GM12865 (cell line): Measurements from ENCODE around the gene ARPC5.
A peak's percentile ranks its signal among the peaks of the same experiment; 100 is the strongest.
"Not testable (repeated sequence)": the region's sequence is repeated elsewhere in the genome, so short reads cannot be mapped to it uniquely, and the experiment has no call there.

Experiments
- DNase-seq: peaks from one replicate; pipeline ENCODE4 v3.0.0; 2010; ENCODE audit warnings: low read depth
- H3K4me3 ChIP-seq: 2 replicates; pipeline ENCODE4 v1.5.1; 2011; ENCODE audit warnings: mild to moderate bottlenecking, low read depth, low read length, control low read depth
- TF ChIP-seq, protein P1 (sequence below): IDR thresholded peaks from 2 replicates; pipeline ENCODE4 v1.5.1; 2011; ENCODE audit warnings: low read length, control low read depth, low read depth, inconsistent platforms; ENCODE audit not compliant: insufficient read depth; ENCODE audit errors: missing control alignments

ARPC5 gene

DNA sequence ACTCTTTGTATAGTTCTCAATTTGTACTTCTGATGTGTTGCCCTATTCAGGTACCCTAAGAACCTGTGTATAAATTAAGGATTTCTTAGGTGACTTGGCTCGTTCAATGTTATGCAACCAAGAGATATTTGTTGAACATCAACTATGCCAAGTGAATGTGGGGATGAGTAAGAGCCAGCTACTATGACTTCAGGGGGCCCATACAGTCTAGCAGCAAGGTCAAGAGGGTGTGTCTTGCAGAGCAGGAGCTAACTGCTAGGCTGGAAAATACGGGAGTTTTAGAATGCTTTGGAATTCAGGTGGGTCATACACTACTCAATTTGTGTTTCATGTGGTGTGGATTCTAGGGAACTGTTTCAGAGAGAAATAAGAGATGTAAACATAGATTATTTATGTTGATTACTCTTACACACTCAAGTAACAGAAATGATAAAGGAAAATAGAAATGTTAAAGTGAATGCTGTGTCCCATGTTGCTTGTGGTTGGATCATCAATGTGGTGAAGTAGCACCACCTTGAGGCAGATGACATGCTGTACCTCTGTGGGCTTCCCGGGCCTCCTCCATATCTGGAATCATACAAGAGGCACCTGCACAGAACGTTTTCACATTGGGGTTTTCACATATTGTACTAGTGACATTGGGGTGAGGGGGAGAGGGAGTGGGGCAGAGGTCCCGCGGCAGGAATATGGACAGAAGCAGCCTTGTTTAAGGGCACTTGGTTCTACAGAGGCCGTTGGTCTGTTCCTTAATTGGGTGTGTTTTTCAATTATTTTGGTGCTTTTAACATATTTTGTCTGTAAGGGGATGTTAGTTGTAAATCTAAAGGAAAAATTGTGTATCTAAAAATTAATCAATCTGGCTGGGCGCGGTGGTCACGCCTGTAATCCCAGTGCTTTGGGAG lies 12.4 kb downstream of the ARPC5 start:
- TF ChIP-seq, protein P1, sequence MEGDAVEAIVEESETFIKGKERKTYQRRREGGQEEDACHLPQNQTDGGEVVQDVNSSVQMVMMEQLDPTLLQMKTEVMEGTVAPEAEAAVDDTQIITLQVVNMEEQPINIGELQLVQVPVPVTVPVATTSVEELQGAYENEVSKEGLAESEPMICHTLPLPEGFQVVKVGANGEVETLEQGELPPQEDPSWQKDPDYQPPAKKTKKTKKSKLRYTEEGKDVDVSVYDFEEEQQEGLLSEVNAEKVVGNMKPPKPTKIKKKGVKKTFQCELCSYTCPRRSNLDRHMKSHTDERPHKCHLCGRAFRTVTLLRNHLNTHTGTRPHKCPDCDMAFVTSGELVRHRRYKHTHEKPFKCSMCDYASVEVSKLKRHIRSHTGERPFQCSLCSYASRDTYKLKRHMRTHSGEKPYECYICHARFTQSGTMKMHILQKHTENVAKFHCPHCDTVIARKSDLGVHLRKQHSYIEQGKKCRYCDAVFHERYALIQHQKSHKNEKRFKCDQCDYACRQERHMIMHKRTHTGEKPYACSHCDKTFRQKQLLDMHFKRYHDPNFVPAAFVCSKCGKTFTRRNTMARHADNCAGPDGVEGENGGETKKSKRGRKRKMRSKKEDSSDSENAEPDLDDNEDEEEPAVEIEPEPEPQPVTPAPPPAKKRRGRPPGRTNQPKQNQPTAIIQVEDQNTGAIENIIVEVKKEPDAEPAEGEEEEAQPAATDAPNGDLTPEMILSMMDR = peak; percentile 78
- peak; percentile 83 for DNase-seq
- no peak overlapping the region for H3K4me3 ChIP-seq

DNA sequence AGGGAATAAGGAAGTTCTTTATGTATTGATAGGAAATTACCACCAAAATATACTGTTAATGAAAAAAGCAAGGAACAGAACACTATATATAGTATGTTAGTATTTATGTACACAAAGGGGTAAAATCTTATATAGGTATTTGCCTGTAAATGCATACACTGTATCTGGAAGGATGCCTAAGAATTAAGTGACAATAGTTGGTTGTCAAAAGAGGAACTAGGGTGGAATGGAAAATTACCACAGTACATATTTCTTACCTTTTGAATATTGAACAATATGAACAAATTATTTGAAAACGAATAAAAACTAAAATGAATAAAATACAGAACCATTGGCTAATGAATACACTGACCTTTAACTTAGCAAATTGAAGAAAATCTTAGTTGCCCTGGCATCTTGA lies 13.6 kb downstream of the ARPC5 start:
- no peak overlapping the region for H3K4me3 ChIP-seq
- no peak for DNase-seq
- TF ChIP-seq, protein P1 = no peak

DNA sequence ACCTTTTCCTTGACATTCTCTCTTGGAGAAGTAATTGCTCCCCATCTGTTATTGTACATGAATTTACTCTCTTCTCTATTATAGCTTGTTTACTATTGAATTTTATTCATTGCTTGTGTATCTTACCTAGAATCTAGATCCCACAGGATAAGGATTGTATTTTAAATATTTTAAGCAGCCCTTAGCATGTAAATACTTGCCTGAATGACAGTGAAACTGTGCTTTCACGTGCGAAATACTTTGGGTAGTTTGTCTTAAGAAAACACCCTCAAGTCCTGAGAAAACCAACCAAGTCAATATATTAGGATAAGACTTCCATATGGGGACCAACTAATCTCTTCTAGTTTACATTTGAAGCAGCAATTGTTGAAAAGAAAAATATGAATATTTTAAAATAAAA lies 15.3 kb downstream of the ARPC5 start:
- no peak overlapping the region for H3K4me3 ChIP-seq
- TF ChIP-seq, protein P1 = no peak
- DNase-seq = no peak

DNA sequence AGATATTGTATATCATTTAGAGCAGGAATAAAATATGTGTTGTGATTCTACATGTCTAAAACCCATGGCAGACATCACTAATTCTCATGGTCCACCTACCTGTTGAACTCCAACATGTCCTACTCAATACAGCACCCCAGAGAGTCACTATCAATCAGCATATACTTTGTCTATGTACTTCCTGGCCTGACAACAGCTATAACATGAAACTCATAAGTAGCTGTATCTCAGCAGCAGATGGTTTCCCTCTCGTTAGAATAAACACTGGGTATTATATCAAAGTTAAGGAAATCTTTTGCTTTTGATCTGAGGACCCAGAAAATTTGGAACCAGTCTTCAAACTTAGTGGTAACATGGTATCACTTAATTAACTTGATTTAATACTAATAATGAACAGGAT lies 15.8 kb downstream of the ARPC5 start:
- TF ChIP-seq, protein P1 = no peak
- no peak for DNase-seq
- H3K4me3 ChIP-seq = no peak overlapping the region

DNA sequence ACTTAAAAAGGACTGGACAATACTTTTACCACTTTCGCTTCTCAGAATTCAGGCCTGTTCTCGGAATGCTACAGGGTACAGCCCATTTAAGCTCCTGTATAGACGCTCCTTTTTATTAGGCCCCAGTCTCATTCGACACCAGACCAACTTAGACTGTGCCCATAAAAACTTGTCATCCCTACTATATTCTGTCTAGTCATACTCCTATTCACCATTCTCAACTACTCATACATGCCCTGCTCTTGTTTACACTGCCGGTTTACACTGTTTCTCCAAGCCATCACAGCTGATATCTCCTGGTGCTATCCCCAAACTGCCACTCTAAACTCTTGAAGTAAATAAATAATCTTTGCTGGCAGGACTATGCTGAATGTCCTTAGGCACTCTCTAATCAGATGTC lies 17.4 kb downstream of the ARPC5 start:
- H3K4me3 ChIP-seq, DNase-seq: not testable (repeated sequence)

DNA sequence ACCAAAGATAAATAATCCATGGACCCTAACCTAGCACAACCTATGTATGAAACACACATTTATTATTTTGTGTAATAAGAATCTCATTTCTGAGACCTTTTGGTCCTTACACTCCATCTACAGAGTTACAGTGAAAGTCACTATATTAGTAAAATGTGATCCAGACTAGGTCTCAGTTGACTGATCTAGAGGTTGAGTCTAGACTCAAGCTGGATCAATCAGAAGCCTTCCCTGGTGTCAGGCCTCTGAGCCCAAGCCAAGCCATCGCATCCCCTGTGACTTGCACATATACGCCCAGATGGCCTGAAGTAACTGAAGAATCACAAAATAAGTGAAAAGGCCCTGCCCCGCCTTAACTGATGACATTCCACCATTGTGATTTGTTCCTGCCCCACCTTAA lies 22.6 kb downstream of the ARPC5 start:
- not testable (repeated sequence) for H3K4me3 ChIP-seq

DNA sequence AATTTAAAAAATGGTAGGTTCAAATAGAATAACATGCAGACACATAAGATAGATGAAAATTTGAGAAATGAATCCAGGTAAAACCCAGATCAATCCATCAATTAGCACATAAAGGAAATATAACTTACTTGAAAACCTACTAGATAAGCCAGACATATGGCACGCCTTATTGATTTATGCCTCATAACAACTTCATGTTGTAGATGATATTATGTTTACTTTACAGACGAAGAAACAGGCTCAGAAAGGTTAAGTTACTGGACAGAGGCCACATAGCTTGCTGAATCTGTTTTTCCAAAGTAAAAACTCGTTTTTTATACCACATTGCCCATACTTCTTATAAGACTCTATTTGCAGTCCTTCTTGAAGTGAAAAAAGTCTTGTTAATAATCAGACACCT lies 23.2 kb downstream of the ARPC5 start:
- H3K4me3 ChIP-seq = no peak overlapping the region
- TF ChIP-seq, protein P1 = no peak
- no peak for DNase-seq

More for the DNA sequence above, 22.6 kb downstream of the ARPC5 start:
- not testable (repeated sequence) for DNase-seq

DNA sequence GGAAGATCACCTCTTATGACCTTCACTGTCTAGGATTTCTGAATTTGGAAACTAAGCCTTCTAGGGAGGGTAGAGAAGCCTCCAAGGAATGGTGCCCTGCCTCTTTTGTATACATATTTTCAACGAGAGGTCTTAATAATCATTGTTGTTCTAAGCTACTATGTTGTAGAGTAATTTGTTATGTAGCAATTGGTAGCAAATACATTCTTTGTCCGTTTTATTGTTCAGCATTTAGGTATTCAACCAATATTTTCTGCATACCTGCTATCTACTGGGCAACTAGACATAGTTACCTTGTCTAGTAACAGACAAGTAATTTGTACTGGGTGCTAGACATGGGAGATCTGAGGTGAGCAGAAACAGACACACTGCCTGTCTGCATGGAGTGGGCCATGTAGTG lies 24.6 kb downstream of the ARPC5 start:
- no peak for DNase-seq
- TF ChIP-seq, protein P1 = no peak
- no peak overlapping the region for H3K4me3 ChIP-seq
